Endothelial cell of umbilical vein (primary cell): ENCODE results near the gene C3orf80. TPM values are rescaled to one million over a fixed set of nuclear protein-coding genes. Genes with fewer than 3 reads are reported as not detected.
A peak's percentile ranks its signal among the peaks of the same experiment; 100 is the strongest.

ENCODE experiments used
- BruUV-seq: library from RNA; stranded (reverse); fragments of 400-500 nt; replicated peaks from 2 replicates; lab custom pipeline; 2021; lab: Mats Ljungman, UMichigan
- CTCF ChIA-PET: fragments of 300-600, 350-600 bp; sonication (Branson Sonifier 250); formaldehyde crosslinking; loops from one replicate; lab custom pipeline; 2021; ENCODE audit warnings: antibody characterized with exemption, inconsistent platforms; lab: Charles Lee
- POLR2A ChIA-PET: fragments of 300-600, 350-600 bp; sonication (Branson Sonifier 250); formaldehyde crosslinking; loops from one replicate; lab custom pipeline; 2021; ENCODE audit warnings: antibody characterized with exemption, inconsistent platforms; lab: Charles Lee
- DNase-seq: peaks from one replicate; pipeline ENCODE4 v3.0.0-alpha.2; 2011; ENCODE audit warnings: low read depth, low spot score
- FAIRE-seq: peaks from 2 replicates; lab custom pipeline; 2011; peaks lifted over from hg19 to GRCh38; lab: Jason Lieb, UNC
- H2AFZ ChIP-seq: 2 replicates; pipeline ENCODE4 v1.6.0; 2012; ENCODE audit warnings: low read depth, low read length, control low read depth, inconsistent platforms
- H3K27ac ChIP-seq: 2 replicates; pipeline ENCODE4 v1.5.1; 2011; ENCODE audit warnings: low read depth, mild to moderate bottlenecking, control low read depth, low read length, moderate library complexity; ENCODE audit not compliant: insufficient read depth
- H3K27me3 ChIP-seq, 2 experiments: 2 replicates each; pipeline versions ENCODE4 v1.6.0 to v1.6.1; 2011; ENCODE audit warnings: low read length in 2 of 2, mixed read lengths in 1 of 2; ENCODE audit not compliant: control insufficient read depth in 2 of 2, insufficient read depth in 2 of 2
- H3K36me3 ChIP-seq, 2 experiments: 2 replicates in 1 of 2; 3 replicates in 1 of 2; pipeline ENCODE4 v1.5.1; 2011; ENCODE audit warnings: low read length in 2 of 2, mild to moderate bottlenecking in 1 of 2, moderate library complexity in 1 of 2; ENCODE audit not compliant: control insufficient read depth in 2 of 2, insufficient read depth in 2 of 2; ENCODE audit errors: extremely low read depth in 1 of 2
- H3K4me1 ChIP-seq: 3 replicates; pipeline ENCODE4 v1.5.1; 2011; ENCODE audit warnings: mild to moderate bottlenecking, low read length; ENCODE audit not compliant: control insufficient read depth, insufficient read depth; ENCODE audit errors: extremely low read depth
- H3K4me2 ChIP-seq: 2 replicates; pipeline ENCODE4 v1.6.1; 2011; ENCODE audit warnings: low read length, control low read depth, mixed read lengths; ENCODE audit not compliant: insufficient read depth
- H3K4me3 ChIP-seq, 3 experiments: fragments of 200-600 bp in 1 of 3; sonication (generic), shearing (Covaris generic) in 1 of 3; replicated peaks in 1 of 3; 2 replicates each; pipeline ENCODE4 v1.5.1; 2011 to 2016; ENCODE audit warnings: control low read depth in 3 of 3, low read length in 3 of 3, mild to moderate bottlenecking in 2 of 3, inconsistent platforms in 1 of 3, low read depth in 1 of 3, moderate library complexity in 1 of 3; ENCODE audit not compliant: insufficient read depth in 1 of 3
- H3K79me2 ChIP-seq: 2 replicates; pipeline ENCODE4 v1.6.0; 2012; ENCODE audit warnings: low read length, inconsistent platforms; ENCODE audit not compliant: control insufficient read depth, insufficient read depth
- H3K9ac ChIP-seq: replicated peaks from 2 replicates; pipeline ENCODE3; 2011; ENCODE audit warnings: low read length, control low read depth; ENCODE audit not compliant: insufficient read depth; ENCODE audit errors: extremely low read depth
- H3K9me1 ChIP-seq: replicated peaks from 3 replicates; pipeline ENCODE4 v1.6.0; 2011; ENCODE audit warnings: mild to moderate bottlenecking, low read length; ENCODE audit not compliant: control insufficient read depth, insufficient read depth; ENCODE audit errors: extremely low read depth
- H3K9me3 ChIP-seq: replicated peaks from 2 replicates; pipeline ENCODE4 v1.5.1; 2012; ENCODE audit warnings: low read length, inconsistent platforms; ENCODE audit not compliant: control insufficient read depth, insufficient read depth
- H4K20me1 ChIP-seq: replicated peaks from 2 replicates; pipeline ENCODE3; 2011; ENCODE audit warnings: mild to moderate bottlenecking, low read length; ENCODE audit not compliant: control insufficient read depth, insufficient read depth; ENCODE audit errors: extremely low read depth
- CTCF ChIP-seq, 2 donors: IDR thresholded peaks; 1 replicate in 1 of 2; 2 replicates in 1 of 2; pipeline ENCODE4 v1.5.1; 2011; ENCODE audit warnings: low read length in 2 of 2, mild to moderate bottlenecking in 2 of 2, moderate library complexity in 2 of 2, control low read depth in 1 of 2, inconsistent platforms in 1 of 2, low read depth in 1 of 2; ENCODE audit not compliant: insufficient read depth in 1 of 2; ENCODE audit errors: extremely low read depth in 1 of 2
- EZH2 ChIP-seq: IDR thresholded peaks from 2 replicates; pipeline ENCODE4 v1.6.1; 2012; ENCODE audit warnings: borderline replicate concordance, low read depth, mild to moderate bottlenecking, moderate library complexity, low read length, inconsistent platforms; ENCODE audit not compliant: severe bottlenecking
- FOS ChIP-seq: IDR thresholded peaks from 2 replicates; pipeline ENCODE4 v1.6.1; 2011; ENCODE audit warnings: mild to moderate bottlenecking, low read length, moderate library complexity, borderline replicate concordance; ENCODE audit not compliant: insufficient read depth
- GATA2 ChIP-seq: IDR thresholded peaks from 2 replicates; pipeline ENCODE4 v1.7.0; 2011; ENCODE audit warnings: low read depth, mild to moderate bottlenecking, moderate library complexity, mixed read lengths, low read length; ENCODE audit not compliant: insufficient read length, insufficient read depth
- JUN ChIP-seq: IDR thresholded peaks from 2 replicates; pipeline ENCODE4 v1.6.1; 2011; ENCODE audit warnings: borderline replicate concordance, low read depth; ENCODE audit not compliant: insufficient read length, insufficient read depth
- MAX ChIP-seq: IDR thresholded peaks from 2 replicates; pipeline ENCODE4 v1.6.1; 2011; ENCODE audit not compliant: insufficient read depth, insufficient read length
- MYC ChIP-seq: IDR thresholded peaks from one replicate; pipeline ENCODE4 v1.6.1; 2011; ENCODE audit warnings: mild to moderate bottlenecking, low read depth, low read length
- POLR2A ChIP-seq: IDR thresholded peaks from 2 replicates; pipeline ENCODE4 v1.6.1; 2012; ENCODE audit warnings: low read depth, mild to moderate bottlenecking, control low read depth, low read length
- POLR2AphosphoS5 ChIP-seq: IDR thresholded peaks from 2 replicates; pipeline ENCODE4 v1.6.1; 2012; ENCODE audit warnings: low read depth, mild to moderate bottlenecking, control low read depth, low read length, moderate library complexity; ENCODE audit not compliant: insufficient read depth
- dilution Hi-C: fragments of 300-500 bp; cut with MboI; formaldehyde crosslinking; loops from one replicate; pipeline ENCODE4 v1.15.0; 2019; ENCODE audit warnings: low sequenced_read_pairs; ENCODE audit not compliant: extremely low pct_ligation_motif_present
- intact Hi-C: fragments of 100-400 bp; cut with micrococcal nuclease; formaldehyde crosslinking; loops from one replicate; pipeline ENCODE4 v1.10.0; 2022
- polyA plus RNA-seq, 4 experiments: library from polyadenylated mRNA; depleted of rRNA in 3 of 4; stranded (reverse) in 3 of 4; unstranded in 1 of 4; fragments of >200 nt; gene quantifications; 2 replicates each; pipeline versions ENCODE4 v1.2.1 to v1.2.3, GENCODE V29; 2011 to 2012; ENCODE audit warnings: missing spikeins in 1 of 4
- total RNA-seq: library from RNA; stranded (reverse); gene quantifications from 2 replicates; pipeline ENCODE4 v1.2.3, GENCODE V29; 2021

The C3orf80 gene
- total and polyA plus RNA-seq, 2 donors (not counting 3 experiments of a cell fraction or from before 2014, with no cell fraction given) = 0.04 TPM; not detected in 1

GRCh38 chr3:160221019-160221418 is 4.2 kb upstream of the C3orf80 start:
- Histone ChIP-seq H3K9me1 (no peaks in the 10 kb centered on the region), H2AFZ (no peak overlapping the region), H3K27ac (no peak overlapping the region), H3K79me2 (no peaks in the 10 kb centered on the region), H3K9me3 (no peaks in the 10 kb centered on the region), H3K27me3 (peaks cover 24 to 28% of the 10 kb centered on the region in 2 experiments), H3K4me2 (no peak overlapping the region), H3K4me1 (no peaks in the 10 kb centered on the region), H3K9ac (no peak overlapping the region), H3K4me3 (no peak overlapping the region), H4K20me1 (no peaks in the 10 kb centered on the region), H3K36me3 (no peaks in the 10 kb centered on the region)
- TF ChIP-seq MYC (no peak), JUN (no peak), POLR2AphosphoS5 (no peak), MAX (no peak), GATA2 (no peak), FOS (no peak), EZH2 (no peak), CTCF (IDR thresholded peaks at IDR 0.05; ENCODE audit: extremely low read depth in 1 of 2, insufficient read depth in 1 of 2, low read depth in 1 of 2, low read length in 2 of 2) (no peak), POLR2A (no peak)
- no TSS peak for BruUV-seq
- ChIA-PET POLR2A (no interaction called here), CTCF (interaction anchor here (1.1 to 2.3 kb wide), 4 partner anchors 10 to 188 kb away, joined by 3 to 8 read pairs (median 4); no protein-coding TSS in a partner anchor)
- intact Hi-C loops (no loop called here), dilution Hi-C loops (loop anchor here (25.0 kb wide), 1 partner anchor 184 kb away; no protein-coding TSS in a partner anchor)
- no peak for FAIRE-seq
- DNase-seq = peak; percentile 72
